Activated naive CD8-positive, alpha-beta T cell (primary cell): ENCODE data around the gene ASL.
"Not testable (repeated sequence)": the region's sequence is repeated elsewhere in the genome, so short reads cannot be mapped to it uniquely, and the experiment has no call there.

Experiments used
- H3K27ac Mint-ChIP-seq: one replicate; pipeline ENCODE4 v1.8.0; 2021; ENCODE audit warnings: mixed read lengths
- H3K27me3 Mint-ChIP-seq: one replicate; pipeline ENCODE4 v1.8.0; 2021; ENCODE audit warnings: mixed read lengths
- H3K36me3 Mint-ChIP-seq: one replicate; pipeline ENCODE4 v1.8.0; 2021; ENCODE audit warnings: mixed read lengths
- H3K4me1 Mint-ChIP-seq: one replicate; pipeline ENCODE4 v1.8.0; 2021; ENCODE audit warnings: low read depth, mixed read lengths
- H3K4me3 Mint-ChIP-seq: one replicate; pipeline ENCODE4 v1.8.0; 2021; ENCODE audit warnings: mild to moderate bottlenecking, mixed read lengths
- H3K9me3 Mint-ChIP-seq: one replicate; pipeline ENCODE4 v1.8.0; 2021; ENCODE audit warnings: low read depth, mixed read lengths

ASL gene

GRCh38 chr7:66099551-66100407, 24.2 kb downstream of the ASL start:
- peaks cover 7% of the 10 kb centered on the region for H3K4me1 Mint-ChIP-seq
- no peaks in the 10 kb centered on the region for H3K9me3 Mint-ChIP-seq
- no peaks in the 10 kb centered on the region for H3K36me3 Mint-ChIP-seq
- H3K27me3 Mint-ChIP-seq = no peaks in the 10 kb centered on the region
- peak overlapping the region; percentile 80 for H3K27ac Mint-ChIP-seq
- H3K4me3 Mint-ChIP-seq = peak overlapping the region; percentile 86

- H3K9me3 Mint-ChIP-seq = no peaks in the 10 kb centered on the region
- peaks cover 7% of the 10 kb centered on the region for H3K4me1 Mint-ChIP-seq
- H3K4me3 Mint-ChIP-seq = peak overlapping the region; percentile 86
- H3K36me3 Mint-ChIP-seq = no peaks in the 10 kb centered on the region
- H3K27ac Mint-ChIP-seq = peak overlapping the region; percentile 80
- H3K27me3 Mint-ChIP-seq = no peaks in the 10 kb centered on the region
Observed at GRCh38 chr7:66100408-66101050, 24.9 kb downstream of the ASL start.

DNA sequence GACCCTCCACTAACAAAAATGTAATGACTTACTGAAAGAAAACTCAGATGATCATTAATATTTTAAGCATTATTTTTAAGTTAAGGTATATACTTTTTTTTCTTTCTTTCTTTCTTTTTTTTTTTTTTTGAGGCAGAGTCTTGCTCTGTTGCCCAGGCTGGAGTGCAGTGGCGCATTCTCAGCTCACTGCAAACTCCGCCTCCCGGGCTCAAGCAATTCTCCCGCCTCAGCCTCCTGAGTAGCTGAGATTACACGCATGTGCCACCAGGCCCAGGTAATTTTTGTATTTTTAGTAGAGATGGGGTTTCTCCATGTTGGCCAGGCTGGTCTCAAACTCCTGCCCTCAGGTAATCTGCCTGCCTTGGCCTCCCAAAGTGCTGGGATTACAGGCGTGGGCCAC, 26.5 kb downstream of the ASL start:
- H3K9me3 Mint-ChIP-seq, H3K4me1 Mint-ChIP-seq, H3K27ac Mint-ChIP-seq, H3K4me3 Mint-ChIP-seq, H3K27me3 Mint-ChIP-seq, H3K36me3 Mint-ChIP-seq: not testable (repeated sequence)

DNA sequence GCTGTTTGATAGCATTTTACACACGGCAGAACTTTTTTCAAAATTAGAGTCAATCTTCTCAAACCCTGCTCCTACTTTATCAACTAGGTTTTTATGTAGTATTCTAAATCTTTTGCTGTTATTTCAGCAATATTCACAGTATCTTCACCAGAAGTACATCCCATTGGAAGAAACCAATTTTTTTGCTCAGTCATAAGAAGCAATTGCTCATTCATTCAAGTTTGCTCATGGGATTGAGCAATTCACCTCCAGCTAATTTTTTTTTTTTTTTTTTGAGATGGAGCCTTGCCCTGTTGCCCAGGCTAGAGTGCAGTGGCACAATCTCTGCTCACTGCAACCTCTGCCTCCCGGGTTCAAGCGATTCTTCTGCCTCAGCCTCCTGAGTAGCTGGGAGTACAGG, 28.4 kb downstream of the ASL start:
- not testable (repeated sequence) for H3K4me1 Mint-ChIP-seq, H3K9me3 Mint-ChIP-seq, H3K27me3 Mint-ChIP-seq, H3K36me3 Mint-ChIP-seq, H3K27ac Mint-ChIP-seq, H3K4me3 Mint-ChIP-seq

DNA sequence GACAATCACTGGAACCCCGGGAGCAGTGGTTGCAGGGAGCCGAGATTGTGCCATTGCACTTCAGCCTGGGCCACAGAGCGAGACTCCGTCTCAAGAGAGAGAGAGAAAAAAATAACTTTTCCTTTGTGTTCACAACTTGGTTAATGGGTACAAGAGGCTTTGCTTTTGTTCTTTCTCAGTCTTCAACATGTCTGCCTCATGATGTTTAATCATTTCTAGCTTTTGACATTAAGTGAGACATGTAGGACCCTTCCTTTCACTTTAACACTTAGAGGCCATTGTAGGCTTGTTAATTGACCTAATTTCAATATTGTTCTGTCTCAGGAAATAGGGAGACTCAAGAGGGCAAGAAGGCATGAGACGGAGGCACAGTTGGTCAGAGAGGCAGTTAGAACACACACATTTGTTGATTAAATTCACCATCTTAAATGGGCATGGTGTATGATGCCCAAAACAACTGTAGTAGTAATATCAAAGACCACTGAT, 29.7 kb downstream of the ASL start:
- Mint-ChIP-seq H3K27ac (no peak overlapping the region), H3K4me1 (peaks cover under 1% of the 10 kb centered on the region), H3K27me3 (no peaks in the 10 kb centered on the region), H3K36me3 (no peaks in the 10 kb centered on the region), H3K4me3 (no peak overlapping the region), H3K9me3 (no peaks in the 10 kb centered on the region)

GRCh38 chr7:66108410-66108809, 32.8 kb downstream of the ASL start:
- H3K4me3 Mint-ChIP-seq, H3K27ac Mint-ChIP-seq, H3K4me1 Mint-ChIP-seq, H3K9me3 Mint-ChIP-seq, H3K36me3 Mint-ChIP-seq, H3K27me3 Mint-ChIP-seq: not testable (repeated sequence)

- Mint-ChIP-seq H3K9me3 (no peaks in the 10 kb centered on the region), H3K4me1 (peaks cover 9% of the 10 kb centered on the region), H3K27ac (no peak overlapping the region), H3K27me3 (no peaks in the 10 kb centered on the region), H3K4me3 (no peak overlapping the region), H3K36me3 (no peaks in the 10 kb centered on the region)
Observed at GRCh38 chr7:66110856-66111255, 35.2 kb downstream of the ASL start.

GRCh38 chr7:66114743-66115649, 39.4 kb downstream of the ASL start, which contains the start of gene CRCP:
Gene CRCP, plus strand, starts transcription at chr7:66114847. Its CDS starts 116 bp downstream, at chr7:66114963.
- peaks cover 5% of the 10 kb centered on the region for H3K36me3 Mint-ChIP-seq
- peak within 1 kb of the TSS; percentile 96 for H3K27ac Mint-ChIP-seq
- no peaks in the 10 kb centered on the region for H3K9me3 Mint-ChIP-seq
- peak within 1 kb of the TSS; percentile 97 for H3K4me3 Mint-ChIP-seq
- H3K27me3 Mint-ChIP-seq = no peaks in the 10 kb centered on the region
- H3K4me1 Mint-ChIP-seq = peaks cover 42% of the 10 kb centered on the region

GRCh38 chr7:66116680-66117420, 41.2 kb downstream of the ASL start:
- not testable (repeated sequence) for H3K27me3 Mint-ChIP-seq, H3K9me3 Mint-ChIP-seq, H3K36me3 Mint-ChIP-seq

DNA sequence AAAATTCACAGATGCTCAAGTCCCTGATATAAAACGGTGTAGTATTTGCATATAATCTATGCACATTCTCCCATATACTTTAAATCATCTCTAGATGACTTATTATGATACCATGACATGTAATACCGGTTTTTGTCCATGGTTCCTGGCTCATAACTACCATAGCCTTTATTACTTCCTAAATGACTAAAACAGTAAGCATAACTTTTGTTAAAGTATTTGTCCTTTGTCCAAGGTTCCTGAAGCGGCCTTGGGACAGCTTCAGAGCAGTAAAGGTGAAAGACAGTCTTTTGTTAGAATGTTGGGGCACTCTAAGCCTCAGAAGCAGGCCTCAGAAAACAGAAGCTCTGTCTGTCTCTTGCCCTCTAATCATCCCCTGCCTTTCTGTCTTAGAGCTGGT, 43.0 kb downstream of the ASL start:
- Mint-ChIP-seq H3K4me1 (peaks cover 50% of the 10 kb centered on the region), H3K27me3 (no peaks in the 10 kb centered on the region), H3K27ac (no peak overlapping the region), H3K9me3 (no peaks in the 10 kb centered on the region), H3K36me3 (peaks cover 5% of the 10 kb centered on the region), H3K4me3 (peak overlapping the region; percentile 54)

More at GRCh38 chr7:66116680-66117420, 41.2 kb downstream of the ASL start:
- H3K4me3 Mint-ChIP-seq = peak overlapping the region; percentile 97
- peaks cover 45% of the 10 kb centered on the region for H3K4me1 Mint-ChIP-seq
- H3K27ac Mint-ChIP-seq = peak overlapping the region; percentile 74

GRCh38 chr7:66119245-66119850, 43.7 kb downstream of the ASL start:
- H3K4me1 Mint-ChIP-seq = peaks cover 47% of the 10 kb centered on the region
- no peaks in the 10 kb centered on the region for H3K9me3 Mint-ChIP-seq
- H3K27ac Mint-ChIP-seq = no peak overlapping the region
- peaks cover 5% of the 10 kb centered on the region for H3K36me3 Mint-ChIP-seq
- no peaks in the 10 kb centered on the region for H3K27me3 Mint-ChIP-seq
- peak overlapping the region; percentile 8 for H3K4me3 Mint-ChIP-seq

GRCh38 chr7:66123175-66123528, 47.5 kb downstream of the ASL start:
- H3K4me3 Mint-ChIP-seq = no peak overlapping the region
- H3K36me3 Mint-ChIP-seq = no peaks in the 10 kb centered on the region
- no peak overlapping the region for H3K27ac Mint-ChIP-seq
- H3K4me1 Mint-ChIP-seq = peaks cover 56% of the 10 kb centered on the region
- no peaks in the 10 kb centered on the region for H3K27me3 Mint-ChIP-seq
- H3K9me3 Mint-ChIP-seq = no peaks in the 10 kb centered on the region

DNA sequence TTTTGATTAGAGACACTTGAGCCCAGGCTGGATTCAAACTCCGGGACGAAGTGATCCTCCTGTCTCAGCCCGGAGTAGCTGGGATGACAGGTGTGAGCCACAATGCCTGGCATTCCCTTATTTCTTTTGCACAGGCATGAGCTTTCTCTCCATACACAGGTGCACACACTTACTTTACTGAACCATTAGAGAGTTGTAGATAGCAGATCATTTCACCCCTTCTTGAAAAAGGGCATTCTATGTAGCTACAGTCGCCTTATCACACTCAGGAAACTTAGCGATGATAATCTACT, 48.9 kb downstream of the ASL start:
- Mint-ChIP-seq H3K4me1 (peaks cover 44% of the 10 kb centered on the region), H3K4me3 (peak overlapping the region; percentile 35), H3K27ac (peak overlapping the region; percentile 61)
- not testable (repeated sequence) for H3K36me3 Mint-ChIP-seq, H3K9me3 Mint-ChIP-seq, H3K27me3 Mint-ChIP-seq

DNA sequence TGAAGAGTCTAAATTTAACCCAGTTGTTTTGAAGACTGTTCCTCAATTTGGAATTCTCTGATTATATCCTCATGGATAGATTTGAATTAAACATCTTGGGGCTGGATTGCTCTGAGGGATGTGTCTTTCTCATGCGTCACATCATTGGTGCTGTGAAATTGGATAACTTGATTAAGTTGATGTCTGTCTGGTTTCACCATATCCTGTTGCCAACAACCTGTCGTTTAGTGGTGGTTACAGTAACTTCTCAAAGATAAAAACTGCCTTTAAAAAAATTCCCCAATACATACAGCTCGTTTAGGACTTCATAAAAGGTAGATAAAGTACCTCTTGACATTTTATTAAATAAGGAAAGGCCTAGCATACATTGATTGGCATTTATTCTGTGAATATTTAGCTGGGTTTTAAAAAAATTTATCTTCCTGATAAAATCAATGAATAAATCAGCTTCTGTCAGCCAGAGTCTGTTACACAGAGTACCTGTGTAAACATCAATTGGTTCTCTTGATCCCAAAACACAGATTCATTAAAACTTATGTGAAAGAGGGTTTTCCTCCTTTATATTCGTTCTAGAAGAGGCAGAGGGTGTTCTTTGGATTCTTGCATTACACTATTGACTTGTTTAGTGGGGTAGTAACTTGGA, 49.6 kb downstream of the ASL start:
- Mint-ChIP-seq H3K4me1 (peaks cover 42% of the 10 kb centered on the region), H3K9me3 (no peaks in the 10 kb centered on the region), H3K36me3 (no peaks in the 10 kb centered on the region), H3K27me3 (no peaks in the 10 kb centered on the region), H3K4me3 (peak overlapping the region; percentile 35), H3K27ac (peak overlapping the region; percentile 61)
